ENCODE results near the gene BIRC7.

Gene BIRC7

GRCh38 chr20:63235399-63235983, at the start of gene BIRC7:
Gene BIRC7 (plus strand): TSS chr20:63235905. CDS start chr20:63236097, 192 bp downstream.
- DNase-seq (ENCODE audit: insufficient read length, low spot score) (no peak), FAIRE-seq (peak; percentile 75)

DNA sequence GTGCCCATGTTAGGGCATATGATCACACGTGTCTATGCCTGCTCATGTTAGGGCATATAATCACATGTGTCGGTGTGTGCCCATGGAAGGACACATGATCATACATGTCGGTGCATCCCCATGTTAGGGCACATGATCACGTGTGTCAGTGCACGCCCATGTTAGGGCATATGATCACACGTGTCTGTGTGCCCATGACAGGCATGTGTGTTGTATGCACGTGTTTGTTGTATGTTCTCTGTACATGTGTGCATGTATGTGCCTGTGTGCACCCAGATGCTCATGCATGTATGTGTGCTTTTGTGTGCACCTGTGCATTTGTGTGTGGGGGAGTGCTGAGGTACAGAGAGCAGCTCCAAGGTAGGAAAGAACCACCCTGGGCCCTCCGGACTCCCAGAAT, 49.6 kb upstream of the BIRC7 start:
- peak; percentile 100 for FAIRE-seq

DNA sequence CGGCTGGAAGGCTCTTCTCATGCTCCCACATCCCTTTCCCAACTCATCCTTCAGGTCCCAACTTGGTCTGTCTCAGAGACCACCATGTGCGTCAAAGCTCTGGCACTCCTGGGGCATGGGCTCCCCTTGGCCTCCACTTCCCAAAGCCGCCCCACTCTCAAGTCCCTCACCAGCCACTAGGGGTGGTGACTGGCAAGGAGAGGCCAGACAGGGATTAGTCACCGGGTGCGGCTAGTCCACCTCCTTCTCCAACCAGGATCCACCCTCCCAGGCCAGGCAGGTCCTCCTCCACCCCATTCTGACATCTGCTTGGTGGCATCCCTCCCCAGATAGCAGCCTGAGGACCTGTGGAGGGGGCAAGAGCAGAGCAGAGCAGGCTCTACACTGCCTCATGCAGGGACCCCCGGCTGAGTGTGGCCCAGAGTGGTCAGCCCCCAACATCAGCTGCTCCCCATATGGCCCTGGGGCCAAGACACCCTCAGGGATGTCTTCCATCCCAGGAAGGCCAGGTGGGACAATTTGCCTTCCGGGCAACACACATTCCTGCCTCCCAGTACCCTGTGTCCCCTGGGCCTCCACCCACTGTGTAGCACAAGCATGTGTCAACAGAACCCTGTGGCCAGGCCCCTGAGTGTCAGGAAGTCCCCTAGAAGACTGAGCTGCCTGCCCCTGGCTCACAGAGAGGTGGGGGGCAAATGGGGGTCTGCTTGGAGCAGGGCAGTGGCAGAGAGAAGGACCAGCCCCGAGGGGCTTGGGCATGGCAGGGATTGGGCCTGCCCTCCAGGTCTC, 49.0 kb upstream of the BIRC7 start:
- DNase-seq (ENCODE audit: insufficient read length, low spot score): peak; percentile 66

More for the DNA sequence above, 49.6 kb upstream of the BIRC7 start:
- DNase-seq (ENCODE audit: insufficient read length, low spot score): no peak

DNA sequence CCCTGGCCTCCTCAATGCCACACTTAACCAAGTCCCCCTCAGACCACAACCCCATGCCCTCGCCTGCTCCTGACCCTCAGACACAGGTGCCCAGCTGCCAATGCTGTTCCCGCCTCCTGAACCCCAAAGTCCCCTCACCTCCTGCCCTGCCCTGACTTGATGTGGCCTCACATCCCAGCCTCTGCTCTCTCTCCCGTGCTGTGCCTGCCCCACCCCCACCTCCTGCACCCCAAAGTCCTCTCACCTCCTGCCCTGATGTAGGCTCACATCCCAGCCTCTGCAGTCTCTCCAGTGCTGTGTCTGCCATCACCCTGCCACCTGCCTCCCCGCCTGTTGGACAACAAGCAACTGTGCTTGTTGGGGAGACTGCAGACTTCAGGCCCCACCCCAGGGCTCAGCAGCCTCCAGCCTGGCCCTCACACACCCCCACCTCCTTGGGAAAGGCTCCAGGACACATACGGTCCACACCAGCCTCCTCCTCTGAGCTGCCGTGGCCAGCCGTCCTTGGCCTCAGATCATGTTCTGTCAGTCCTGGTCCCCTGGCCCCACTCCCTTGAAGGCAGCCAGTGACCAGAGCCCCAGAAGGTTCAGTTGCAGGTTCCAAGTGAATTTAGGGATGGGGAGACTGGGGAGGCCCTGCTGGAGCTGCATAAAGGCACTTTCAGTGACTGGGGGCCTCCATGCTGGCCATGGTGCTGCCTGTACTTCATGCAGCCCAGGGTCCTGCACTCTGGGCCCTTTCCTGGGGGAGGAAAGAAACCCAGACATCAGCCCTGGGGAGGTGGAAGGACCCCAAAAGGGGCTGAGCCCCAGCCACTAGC, 48.2 kb upstream of the BIRC7 start:
- DNase-seq (ENCODE audit: insufficient read length, low spot score): no peak

More for the DNA sequence above, 49.0 kb upstream of the BIRC7 start:
- FAIRE-seq: no peak

DNA sequence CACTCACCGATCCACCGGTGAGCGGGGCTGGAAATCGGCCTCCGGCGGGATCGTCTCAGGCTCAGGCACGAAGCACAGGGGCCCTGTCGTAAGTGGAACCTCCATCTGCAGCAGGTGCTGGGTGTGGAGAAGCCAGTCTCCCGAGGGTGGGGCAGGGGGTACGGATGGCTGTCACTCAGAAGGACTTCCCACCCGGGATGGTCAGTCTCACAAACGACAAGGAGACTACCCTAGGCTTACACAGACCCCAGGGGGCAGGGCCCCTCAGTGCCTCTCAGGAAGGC, 47.6 kb upstream of the BIRC7 start:
- DNase-seq (ENCODE audit: insufficient read length, low spot score) (no peak), FAIRE-seq (no peak)

More for the DNA sequence above, 48.2 kb upstream of the BIRC7 start:
- FAIRE-seq: peak; percentile 33

DNA sequence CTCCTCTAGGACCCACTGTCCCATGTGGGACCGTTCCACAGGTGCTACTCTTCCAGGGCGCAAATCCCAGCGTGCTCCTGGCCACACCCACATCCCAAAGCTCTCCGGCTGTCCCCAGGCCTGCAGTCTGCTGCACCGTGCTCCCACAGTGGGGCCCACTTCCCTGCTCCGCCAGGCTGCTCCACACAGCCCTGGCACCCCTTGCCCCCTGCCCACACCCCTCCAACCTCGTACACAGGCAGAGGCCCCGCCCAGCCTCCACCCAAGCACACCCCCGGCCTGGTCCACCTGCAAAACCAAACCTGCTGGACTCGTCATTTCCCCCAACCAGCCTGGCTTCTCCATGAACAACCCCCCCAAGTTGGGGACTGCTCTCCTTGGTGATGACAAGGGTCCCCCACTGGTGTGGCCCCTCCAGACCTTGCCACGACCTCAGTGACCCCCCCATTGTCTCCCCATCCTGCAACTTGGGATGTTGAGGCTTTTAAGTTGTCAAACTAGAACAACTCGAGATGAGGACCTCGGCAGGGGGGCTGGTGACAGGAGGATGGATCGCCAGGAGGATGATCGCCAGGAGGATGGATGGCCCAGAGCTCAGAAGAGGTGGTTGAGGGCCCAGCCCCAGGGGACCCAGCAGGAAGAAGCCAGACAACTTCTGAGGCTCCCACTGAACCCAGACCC, 46.9 kb upstream of the BIRC7 start:
- DNase-seq (ENCODE audit: insufficient read length, low spot score): no peak
- FAIRE-seq: no peak

GRCh38 chr20:63189322-63189642, 46.4 kb upstream of the BIRC7 start:
- FAIRE-seq: no peak

DNA sequence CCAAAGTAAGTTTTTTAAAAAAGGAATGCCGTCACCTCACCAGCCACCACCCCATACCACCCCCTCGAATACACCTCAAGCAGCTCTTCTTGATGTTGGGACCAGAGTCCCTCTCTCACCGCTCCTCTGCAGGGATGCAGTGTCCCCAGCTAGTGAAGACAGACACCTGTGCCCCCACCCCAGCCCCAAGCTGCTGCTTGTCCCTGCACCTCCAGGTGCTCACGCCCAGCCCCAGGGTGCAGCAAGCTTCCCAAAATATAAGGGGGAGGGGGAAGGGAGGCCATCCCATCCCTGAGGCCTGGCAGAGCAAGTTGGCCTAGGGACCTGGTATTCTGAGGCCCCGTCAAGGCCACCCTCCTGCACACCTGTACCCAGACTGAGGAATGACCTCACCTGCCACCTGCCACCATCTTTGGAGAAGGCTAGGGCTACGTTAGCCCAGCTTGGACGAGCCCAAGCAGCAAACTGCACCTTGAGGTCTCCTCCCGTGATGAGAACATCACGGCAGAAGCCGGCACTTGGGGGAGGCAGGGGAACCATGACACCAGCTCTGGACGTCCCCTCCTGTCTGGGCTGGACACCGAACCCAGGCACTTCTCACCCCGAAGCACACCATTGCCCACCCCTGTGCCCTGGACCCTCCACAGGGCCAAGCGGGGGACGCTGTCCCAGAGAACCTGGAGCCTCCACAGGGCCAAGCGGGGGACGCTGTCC, 45.7 kb upstream of the BIRC7 start:
- FAIRE-seq (no peak), DNase-seq (ENCODE audit: insufficient read length, low spot score) (no peak)

More at GRCh38 chr20:63189322-63189642, 46.4 kb upstream of the BIRC7 start:
- no peak for DNase-seq (ENCODE audit: insufficient read length, low spot score)

DNA sequence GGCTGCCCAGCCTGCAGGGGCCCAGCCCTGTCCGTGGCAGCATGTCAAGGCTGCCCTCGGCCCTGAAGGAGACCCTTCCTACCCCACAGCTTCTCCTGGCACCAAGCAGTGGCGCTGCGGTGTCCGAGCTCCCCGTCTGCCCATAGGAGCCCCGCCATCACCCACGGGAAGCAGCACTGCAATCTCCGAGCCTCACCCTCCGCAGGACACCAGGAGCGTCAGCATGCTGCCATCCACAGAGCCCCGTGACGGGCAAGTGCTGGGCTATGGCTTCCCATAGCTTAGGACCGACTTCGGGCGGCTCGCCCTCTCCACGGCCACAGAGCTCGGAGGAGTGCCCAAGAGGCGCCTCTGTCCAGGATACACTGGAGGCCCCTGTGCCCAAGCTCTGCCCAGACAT, 44.9 kb upstream of the BIRC7 start:
- no peak for DNase-seq (ENCODE audit: insufficient read length, low spot score)
- no peak for FAIRE-seq

GRCh38 chr20:63191400-63191799, 44.3 kb upstream of the BIRC7 start:
- FAIRE-seq (no peak), DNase-seq (ENCODE audit: insufficient read length, low spot score) (no peak)

- DNase-seq (ENCODE audit: insufficient read length, low spot score): no peak
- FAIRE-seq: peak; percentile 20
Observed at GRCh38 chr20:63192721-63193120, 43.0 kb upstream of the BIRC7 start.

DNA sequence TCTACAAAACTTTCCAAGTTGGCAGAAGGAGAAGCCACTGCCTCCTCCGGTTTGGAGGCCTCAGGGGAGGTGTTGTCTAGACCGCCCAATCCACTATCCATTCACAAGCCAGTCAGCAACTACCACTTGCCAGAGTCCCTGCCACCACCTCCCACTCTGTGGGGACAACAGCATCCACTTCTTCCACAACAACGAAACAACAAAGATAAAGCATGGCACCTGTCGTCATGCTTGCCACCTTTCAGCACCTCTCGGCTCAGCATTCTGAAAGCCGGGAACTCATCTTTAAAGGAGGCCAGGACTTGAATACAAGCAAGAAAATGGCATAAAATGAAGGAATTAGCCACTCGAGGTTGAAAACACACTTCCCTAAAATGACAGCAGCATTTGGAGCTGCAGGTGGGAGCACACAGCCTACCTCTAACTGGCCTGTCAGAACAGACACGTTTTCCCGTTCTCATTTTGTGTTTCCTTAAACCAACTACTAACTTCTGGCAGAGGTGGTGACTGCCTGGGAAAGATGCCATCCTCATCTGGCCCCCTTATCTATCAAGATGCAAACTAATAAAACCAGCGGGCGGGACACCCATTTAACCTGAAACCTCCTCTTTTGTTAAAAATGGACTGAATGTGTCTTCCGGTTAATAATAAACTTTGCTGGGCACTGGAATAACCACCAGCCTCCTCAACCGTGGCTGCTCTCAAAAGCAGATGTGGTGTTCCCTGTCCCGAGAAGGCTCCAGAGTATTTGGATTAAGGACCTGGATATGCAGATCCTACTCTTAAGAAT, 41.5 kb upstream of the BIRC7 start:
- DNase-seq (ENCODE audit: insufficient read length, low spot score) (no peak), FAIRE-seq (peak; percentile 59)

DNA sequence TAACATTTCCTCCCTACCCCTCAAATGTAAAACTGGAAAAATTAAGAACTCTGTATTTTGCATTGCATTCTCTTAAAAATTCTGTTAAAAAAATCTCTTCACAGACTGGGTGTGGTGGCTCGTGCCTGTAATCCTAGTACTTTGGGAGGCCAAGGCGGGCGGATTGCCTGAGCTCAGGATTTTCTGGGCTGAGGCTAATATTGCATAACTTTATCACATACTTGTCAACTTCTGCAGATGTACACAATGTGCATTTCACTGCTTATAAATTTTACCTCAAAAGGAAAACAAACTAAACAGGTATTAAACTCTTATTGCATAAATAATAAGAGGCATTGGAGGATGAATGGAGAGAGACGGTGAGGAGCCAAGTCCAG, 40.9 kb upstream of the BIRC7 start:
- no peak for FAIRE-seq
- no peak for DNase-seq (ENCODE audit: insufficient read length, low spot score)

DNA sequence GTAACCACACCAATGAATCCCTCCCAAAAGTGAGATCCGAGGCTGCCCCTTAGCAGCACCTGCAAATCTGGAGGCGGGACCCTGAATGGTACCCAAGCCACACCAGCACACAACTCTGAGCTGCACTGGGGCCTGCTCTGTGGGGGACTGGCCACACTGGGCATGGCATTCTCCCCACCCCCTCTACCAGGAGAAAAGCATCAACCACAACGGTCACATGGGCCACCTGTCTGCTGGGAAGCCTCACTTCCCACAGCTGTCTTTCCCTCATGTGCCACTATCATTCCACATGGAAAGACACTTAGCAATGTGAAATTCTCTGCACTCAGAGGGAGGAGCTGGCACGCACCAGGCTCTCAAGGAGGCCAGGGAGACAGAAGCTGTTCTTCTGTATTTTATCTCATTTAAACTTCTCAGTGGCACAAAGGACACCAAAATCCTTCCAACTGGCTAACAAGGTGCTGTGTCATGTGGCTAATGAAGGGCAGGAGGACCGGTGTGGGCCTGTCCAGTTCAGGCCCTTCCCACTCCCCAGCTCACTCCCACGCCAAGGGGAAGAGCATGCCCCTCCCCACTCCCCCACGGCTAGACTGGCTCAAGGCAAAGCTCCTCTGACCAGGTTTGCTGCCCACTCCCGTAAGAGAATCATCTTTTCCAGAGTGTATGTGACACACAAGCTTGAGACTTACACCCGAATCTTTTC, 38.8 kb upstream of the BIRC7 start:
- DNase-seq (ENCODE audit: insufficient read length, low spot score): no peak
- no peak for FAIRE-seq

DNA sequence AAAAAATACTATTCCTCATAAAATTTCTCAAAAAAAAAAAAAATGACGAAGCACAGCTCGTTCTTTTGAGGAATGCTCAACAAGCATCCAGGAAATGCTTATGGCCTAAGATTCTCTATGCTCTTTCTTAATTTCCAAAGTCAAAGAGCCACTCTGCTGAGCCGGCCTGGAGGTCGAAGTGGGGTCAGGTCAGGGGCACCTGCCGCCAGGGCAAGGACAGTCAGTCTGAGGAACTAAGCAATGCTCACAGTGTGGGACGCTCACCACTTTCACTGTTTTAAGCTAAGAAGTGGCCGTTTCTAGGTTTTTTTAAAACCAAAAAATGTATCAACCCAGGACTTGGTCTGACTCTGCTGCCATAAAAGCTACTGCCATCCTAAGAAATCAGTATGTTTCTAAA, 37.1 kb upstream of the BIRC7 start:
- no peak for FAIRE-seq
- DNase-seq (ENCODE audit: insufficient read length, low spot score): no peak

DNA sequence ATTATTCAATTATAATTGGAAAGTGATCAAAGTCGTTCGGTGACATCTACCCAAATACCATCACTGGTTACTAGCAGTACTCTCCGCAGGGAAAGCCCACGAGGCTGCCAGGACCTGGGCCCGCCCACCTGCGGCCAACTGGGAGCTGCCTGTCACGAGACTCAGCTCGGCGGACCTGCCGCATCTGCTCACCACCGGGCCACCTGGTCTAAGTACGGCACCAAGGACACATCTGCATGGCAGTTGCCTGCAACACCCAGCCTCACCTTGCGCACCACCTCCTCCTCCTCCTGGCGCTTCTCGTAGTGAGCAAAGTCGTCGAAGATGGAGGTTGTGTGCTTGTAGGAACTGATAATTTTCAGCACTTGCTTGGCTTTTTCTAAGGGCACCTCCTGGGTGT, 33.7 kb upstream of the BIRC7 start:
- DNase-seq (ENCODE audit: insufficient read length, low spot score): no peak
- no peak for FAIRE-seq

DNA sequence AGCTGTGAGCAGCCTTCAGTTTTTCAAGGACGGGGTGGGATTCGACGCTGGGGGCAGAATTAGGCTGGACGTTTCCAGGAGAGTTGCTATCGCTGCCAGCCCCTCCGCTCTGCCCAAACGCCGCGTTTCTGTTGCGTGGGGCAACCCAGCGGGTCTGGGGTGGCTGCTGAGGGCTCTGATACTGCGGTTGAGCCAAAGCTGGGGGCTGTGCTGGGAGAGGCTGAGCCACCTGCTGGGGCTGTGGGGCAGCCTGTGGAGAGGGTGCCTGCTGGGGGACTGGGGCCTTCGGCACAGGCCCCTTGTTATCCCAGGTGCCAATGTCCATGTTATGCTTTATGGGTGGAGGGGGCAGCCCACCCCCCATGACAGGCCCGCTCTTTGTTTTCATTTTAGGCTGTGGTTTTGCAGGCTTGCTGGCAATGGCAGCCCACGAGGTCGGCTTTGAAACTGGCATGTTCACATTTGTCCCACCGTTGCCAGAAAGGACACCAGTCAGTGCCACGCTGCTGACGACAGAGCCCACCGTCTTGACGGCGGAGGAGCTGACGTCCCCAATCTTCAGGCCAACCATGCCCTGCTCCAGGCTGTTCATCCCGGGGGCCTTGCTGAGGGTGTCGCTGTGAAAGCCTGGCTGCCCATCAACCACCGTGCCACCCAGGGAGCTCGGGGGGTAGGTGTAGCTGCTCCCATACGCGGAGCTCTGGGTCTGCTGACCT, 32.7 kb upstream of the BIRC7 start:
- DNase-seq (ENCODE audit: insufficient read length, low spot score) (no peak), FAIRE-seq (no peak)

DNA sequence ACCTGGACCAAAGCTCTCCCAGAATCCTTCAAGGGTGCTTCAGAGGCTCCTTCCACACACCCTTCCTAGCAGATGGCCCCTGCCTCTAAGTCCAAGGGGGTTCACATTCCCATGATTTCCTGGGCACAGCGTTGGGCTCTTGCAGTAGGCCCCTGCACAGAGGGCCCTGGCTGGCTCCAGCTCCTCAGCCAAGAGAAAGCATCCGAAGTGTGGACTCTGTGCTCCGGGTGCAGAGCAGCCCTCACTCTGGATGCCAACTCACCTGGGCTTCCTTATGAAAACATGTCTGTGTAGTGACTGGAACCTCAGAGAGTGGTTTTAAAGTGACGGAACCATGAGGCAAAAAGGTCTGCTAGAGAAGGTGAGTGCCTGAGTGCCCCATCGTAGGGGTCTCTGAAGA, 31.3 kb upstream of the BIRC7 start:
- DNase-seq (ENCODE audit: insufficient read length, low spot score) (no peak), FAIRE-seq (no peak)

DNA sequence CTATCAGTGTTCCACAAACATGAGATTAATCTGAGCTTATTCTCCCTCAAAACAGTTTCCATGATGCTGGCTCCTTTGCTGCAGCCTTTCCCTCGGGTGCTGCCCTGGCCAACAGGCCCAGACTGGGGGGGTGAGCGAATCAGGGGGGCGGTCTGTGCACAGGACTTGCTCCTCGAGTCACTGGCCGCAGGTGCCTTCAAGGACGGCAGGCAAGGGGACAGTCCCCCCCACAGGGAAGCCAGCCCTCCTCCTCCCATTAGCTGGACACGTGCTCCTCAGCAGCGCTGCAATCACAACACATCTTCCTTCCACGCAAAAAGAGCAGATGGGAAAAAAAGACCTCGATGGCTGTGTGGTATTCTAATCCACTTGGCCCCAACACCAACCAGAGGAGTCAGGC, 29.8 kb upstream of the BIRC7 start:
- no peak for DNase-seq (ENCODE audit: insufficient read length, low spot score)

More for the DNA sequence above, 29.8 kb upstream of the BIRC7 start:
- FAIRE-seq: no peak

Measured in HTR-8/SVneo (cell line).